Stimulated activated CD4-positive, alpha-beta T cell treated with anti-CD3 and anti-CD28 coated beads, Interleukin-12 subunit alpha, Interleukin-12 subunit beta, amount 100 ng/mL, for 4 hours (primary cell): ENCODE measurements around the gene ABCB7.
A peak's percentile ranks its signal among the peaks of the same experiment; 100 is the strongest.
"Not testable (repeated sequence)": the region's sequence is repeated elsewhere in the genome, so short reads cannot be mapped to it uniquely, and the experiment has no call there.

Source experiments
- DNase-seq: peaks from one replicate; pipeline ENCODE4 v3.0.0-alpha.2; 2020

The ABCB7 gene

GRCh38 chrX:75155827-75156525 is at the start of gene ABCB7:
Gene ABCB7 (minus strand): TSS chrX:75156283. CDS start chrX:75156272, 11 bp downstream.
- DNase-seq, result peak; percentile 33

- not testable (repeated sequence) for DNase-seq
These were observed 32.5 kb upstream of the ABCB7 start for GRCh38 chrX:75188415-75189206.

- DNase-seq, result no peak
These were observed 25.6 kb upstream of the ABCB7 start for GRCh38 chrX:75181721-75182120.

- not testable (repeated sequence) for DNase-seq
These were observed 23.6 kb upstream of the ABCB7 start for GRCh38 chrX:75179536-75180293.

GRCh38 chrX:75172257-75172890 is 16.3 kb upstream of the ABCB7 start:
- not testable (repeated sequence) for DNase-seq

- no peak for DNase-seq
These were observed 2.0 kb upstream of the ABCB7 start for GRCh38 chrX:75158054-75158453.

- no peak for DNase-seq
These were observed 455 bp upstream of the ABCB7 start for GRCh38 chrX:75156531-75156945.

GRCh38 chrX:75155447-75155826 is 646 bp downstream of the ABCB7 start:
- DNase-seq, result no peak

- no peak for DNase-seq
These were observed 1.2 kb downstream of the ABCB7 start for GRCh38 chrX:75154871-75155270.

GRCh38 chrX:75151827-75152592 is 4.1 kb downstream of the ABCB7 start:
- no peak for DNase-seq

GRCh38 chrX:75149654-75150053 is 6.4 kb downstream of the ABCB7 start:
- no peak for DNase-seq

- DNase-seq, result no peak
These were observed 23.4 kb downstream of the ABCB7 start for GRCh38 chrX:75132672-75133071.

- no peak for DNase-seq
These were observed 24.0 kb downstream of the ABCB7 start for GRCh38 chrX:75131973-75132627.

GRCh38 chrX:75129069-75129468 is 27.0 kb downstream of the ABCB7 start:
- DNase-seq, result not testable (repeated sequence)

GRCh38 chrX:75118296-75118695 is 37.8 kb downstream of the ABCB7 start:
- DNase-seq, result no peak

GRCh38 chrX:75115707-75116413 is 40.2 kb downstream of the ABCB7 start:
- DNase-seq, result no peak

- DNase-seq, result no peak
These were observed 41.4 kb downstream of the ABCB7 start for GRCh38 chrX:75114638-75115037.

GRCh38 chrX:75113664-75114063 is 42.4 kb downstream of the ABCB7 start:
- DNase-seq, result no peak

GRCh38 chrX:75107863-75108509 is 48.1 kb downstream of the ABCB7 start:
- no peak for DNase-seq

- no peak for DNase-seq
These were observed 49.3 kb downstream of the ABCB7 start for GRCh38 chrX:75106772-75107171.
